HG02678 (cell line): ENCODE results near the gene SEMA5A.

ENCODE experiments used
- ATAC-seq: cut with Tn5 transposase; IDR thresholded peaks from one replicate; pipeline ENCODE4 v1.9.1; 2021; ENCODE audit warnings: mild to moderate bottlenecking, moderate library complexity; ENCODE audit not compliant: unreplicated experiment

The SEMA5A gene

GRCh38 chr5:9297134-9297533 is 248.7 kb downstream of the SEMA5A start:
- no peak for ATAC-seq

- ATAC-seq = no peak
Measured at GRCh38 chr5:9295466-9295801, 250.4 kb downstream of the SEMA5A start.

- no peak for ATAC-seq
Measured at GRCh38 chr5:9294793-9295465, 250.9 kb downstream of the SEMA5A start.

DNA sequence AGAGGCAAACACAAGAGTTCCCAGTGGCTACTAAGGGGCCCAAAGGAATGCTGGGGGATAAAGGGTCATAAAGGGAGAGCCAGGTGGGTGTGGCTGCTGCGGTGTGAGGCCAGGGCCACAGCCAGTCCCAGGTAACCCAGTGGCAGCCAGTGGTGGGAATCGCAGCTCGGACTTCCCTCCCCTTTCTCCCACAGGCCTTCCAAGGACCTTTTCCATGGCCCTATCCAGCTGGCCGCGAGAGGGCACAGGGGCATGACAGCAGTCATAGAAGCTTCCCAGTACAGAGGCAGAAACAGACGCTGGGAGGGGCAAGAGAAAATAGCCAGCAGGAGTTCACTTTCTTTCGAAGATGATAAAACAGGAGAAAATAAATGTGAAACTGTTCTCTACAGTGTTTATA is 257.6 kb downstream of the SEMA5A start:
- no peak for ATAC-seq

GRCh38 chr5:9284781-9285307 is 261.0 kb downstream of the SEMA5A start:
- no peak for ATAC-seq

DNA sequence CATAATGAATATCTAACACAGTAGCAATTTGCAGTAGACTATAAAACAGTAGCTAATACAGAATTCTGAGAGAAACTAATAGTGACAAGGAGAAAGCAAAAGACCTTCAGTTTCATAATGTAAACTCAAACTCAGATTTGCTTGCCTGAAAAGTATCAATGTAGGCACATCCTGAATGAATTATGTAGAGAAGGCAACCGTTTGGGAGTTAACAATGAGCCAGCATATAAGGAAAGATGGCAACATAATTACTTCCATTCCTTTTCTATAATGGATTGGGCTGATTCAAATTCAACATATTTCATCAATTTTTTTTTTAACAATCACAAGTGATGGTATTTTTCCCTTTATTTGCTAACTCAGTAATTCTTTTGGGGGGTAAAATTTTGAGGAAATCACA is 261.6 kb downstream of the SEMA5A start:
- ATAC-seq = no peak

GRCh38 chr5:9283473-9283872 is 262.4 kb downstream of the SEMA5A start:
- ATAC-seq = no peak

DNA sequence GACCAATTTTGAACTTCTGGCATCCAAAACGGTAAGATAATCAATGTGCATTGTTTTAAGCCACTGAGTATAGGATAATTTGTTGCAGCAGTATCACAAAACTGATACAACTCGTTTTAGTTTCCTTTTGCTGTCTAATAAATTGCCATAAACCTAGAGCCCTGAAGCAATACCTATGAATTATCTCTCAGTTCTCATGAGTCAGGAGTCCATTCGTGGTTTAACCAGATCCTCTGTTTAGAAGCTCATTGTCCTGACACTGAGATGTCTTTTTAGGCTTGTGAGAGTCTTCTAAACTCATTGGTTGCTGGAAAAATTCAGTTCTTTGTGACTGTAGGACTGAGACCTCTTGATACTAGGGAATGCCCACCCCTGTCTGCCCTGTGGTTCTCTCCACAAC is 262.9 kb downstream of the SEMA5A start:
- ATAC-seq = no peak

DNA sequence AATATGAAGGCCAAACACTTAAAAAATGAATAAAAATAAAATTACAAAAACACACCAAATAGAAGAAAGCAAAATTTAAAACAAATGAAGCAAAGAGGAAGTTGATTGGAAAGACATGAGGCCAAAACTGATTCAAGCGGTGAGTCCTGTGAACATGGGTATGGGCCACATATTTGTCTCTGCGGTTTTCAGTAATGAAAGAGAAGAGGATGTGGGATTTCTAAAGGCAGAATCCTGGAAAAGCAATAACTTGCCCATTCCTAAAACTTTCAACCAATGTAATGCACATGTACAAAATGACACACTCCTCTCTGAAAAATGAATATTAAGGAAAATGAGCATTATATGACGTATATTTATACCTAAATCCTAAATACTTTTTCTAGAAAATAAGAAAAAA is 263.7 kb downstream of the SEMA5A start:
- no peak for ATAC-seq

DNA sequence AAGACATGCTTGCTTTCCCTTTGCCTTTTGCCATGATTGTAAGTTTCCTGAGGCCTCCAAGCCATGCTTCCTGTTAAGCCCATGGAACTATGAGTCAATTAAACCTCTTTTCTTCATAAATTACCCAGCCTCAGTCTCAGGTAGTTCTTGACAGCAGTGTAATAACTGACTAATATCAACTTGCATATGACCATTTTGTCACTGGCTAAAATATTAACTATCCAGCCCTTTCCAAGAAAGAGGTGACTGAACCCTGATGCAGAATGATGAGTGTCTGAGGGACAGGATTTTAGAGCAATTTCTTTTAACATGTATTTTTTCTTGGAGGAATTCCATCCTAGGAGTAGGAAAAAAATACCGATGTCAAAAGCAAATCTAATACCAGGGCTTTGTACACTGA is 266.1 kb downstream of the SEMA5A start:
- no peak for ATAC-seq

DNA sequence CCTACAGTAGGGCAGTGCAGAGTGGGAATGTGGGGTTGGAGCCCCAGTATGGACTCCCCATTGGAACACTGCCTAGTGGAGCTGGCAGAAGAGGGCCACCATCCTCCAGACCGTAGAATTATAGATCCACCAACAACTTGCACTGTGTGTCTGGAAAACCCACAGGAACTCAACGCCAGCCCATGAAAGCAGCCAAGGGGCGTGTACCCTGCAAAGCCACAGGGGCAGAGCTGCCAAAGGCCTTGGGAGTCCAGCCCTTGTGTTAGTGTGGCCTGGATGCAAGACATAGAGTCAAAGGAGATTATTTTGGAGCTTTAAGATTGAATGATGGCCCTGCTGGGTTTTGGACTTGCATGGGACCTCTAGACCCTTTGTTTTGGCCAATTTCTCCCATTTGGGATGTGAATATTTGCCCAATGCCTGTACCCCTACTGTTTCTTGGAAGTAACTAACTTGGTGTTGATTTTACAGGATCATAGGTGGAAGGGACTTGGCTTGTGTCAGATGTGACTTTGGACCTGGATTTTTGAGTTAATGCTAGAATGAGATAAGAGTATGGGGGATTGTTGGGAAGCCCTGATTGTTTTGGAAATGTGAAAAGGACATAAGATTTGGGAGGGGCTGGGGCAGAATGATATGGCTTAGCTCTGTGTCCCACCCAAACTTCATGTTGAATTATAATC is 266.8 kb downstream of the SEMA5A start:
- no peak for ATAC-seq

GRCh38 chr5:9269014-9269413 is 276.9 kb downstream of the SEMA5A start:
- ATAC-seq = no peak

DNA sequence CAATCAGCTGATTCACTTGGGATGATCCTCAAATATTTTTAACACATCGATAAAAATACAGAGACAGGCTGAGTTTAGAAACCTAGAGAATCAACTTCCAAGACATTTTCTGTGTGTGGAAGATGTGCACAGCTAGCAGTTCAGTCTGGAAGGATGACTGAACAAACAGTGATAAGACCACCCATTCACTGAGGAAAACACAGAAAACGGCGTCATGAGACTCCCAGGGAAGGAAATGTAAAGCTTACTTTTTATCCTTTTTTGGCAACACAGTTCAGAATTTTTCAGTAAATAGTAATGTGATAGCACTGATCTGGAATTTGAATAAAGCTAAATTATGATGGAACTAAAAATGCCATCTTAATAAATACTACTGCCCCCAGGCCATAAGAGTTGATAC is 277.6 kb downstream of the SEMA5A start:
- ATAC-seq = no peak

- no peak for ATAC-seq
Measured at GRCh38 chr5:9265441-9266287, 280.2 kb downstream of the SEMA5A start.

- no peak for ATAC-seq
Measured at GRCh38 chr5:9264301-9264700, 281.6 kb downstream of the SEMA5A start.

DNA sequence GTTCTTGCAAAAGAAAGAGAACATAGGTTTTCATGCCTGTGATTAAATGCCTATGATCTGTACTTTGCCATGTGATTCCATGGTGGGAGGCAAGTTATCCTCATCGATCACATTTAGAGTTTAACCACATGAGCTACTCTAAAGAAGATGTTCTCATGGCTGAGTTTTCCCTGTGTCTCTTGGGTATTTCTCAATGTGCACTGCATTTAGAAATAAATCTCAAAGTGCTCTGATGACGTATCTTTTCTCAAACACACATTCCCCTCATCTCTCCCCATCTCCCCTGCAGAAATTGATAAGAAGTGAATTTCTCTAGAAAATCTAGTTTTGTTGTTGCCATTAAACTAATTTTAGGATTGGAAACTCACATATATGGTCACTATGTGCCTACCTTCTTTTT is 282.2 kb downstream of the SEMA5A start:
- ATAC-seq = no peak

DNA sequence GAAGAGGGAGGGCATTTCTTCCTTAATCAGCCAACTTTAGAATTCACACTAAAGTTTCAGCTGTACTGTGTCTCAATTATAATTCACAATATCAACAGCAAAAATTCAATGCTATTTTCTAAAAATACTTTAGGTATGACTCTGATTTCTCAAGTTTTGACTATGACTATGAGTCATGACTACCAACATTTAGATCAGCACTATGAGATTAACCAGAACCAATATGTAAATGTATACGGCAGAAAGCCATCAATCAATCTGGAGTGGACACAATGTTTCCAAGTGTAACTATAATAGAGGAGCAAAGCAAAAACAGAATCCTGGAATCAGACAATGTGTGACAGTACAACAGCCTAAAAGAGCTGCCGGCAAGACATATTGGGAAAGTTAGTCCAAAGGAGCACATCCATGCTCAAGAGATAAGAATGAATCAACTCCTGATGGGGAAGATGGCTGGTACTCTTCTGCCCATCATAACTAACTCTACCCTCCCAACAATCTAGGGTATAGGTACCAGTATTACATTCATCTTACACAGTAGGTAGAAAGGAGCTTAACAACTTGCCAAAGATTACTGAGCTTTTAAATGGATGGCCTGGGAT is 294.4 kb downstream of the SEMA5A start:
- ATAC-seq = no peak

DNA sequence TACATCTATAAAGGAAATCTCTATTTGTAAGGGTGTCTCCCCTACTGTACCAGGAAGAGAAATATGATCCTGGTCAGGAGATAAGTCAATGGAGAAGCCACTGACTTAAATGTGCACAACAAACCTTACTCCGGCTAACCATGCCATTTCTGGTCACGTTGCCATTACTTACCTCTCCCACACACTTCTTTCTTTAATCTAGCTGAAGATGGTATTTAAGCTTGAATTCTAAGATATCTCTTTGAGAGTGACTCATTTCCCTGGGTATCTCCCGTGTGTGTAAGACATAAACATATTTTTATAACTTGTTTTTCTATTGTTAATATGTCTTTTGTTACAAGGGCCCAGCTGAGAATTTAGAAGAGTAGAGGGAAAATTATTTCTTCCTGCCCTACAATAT is 296.6 kb downstream of the SEMA5A start:
- ATAC-seq = no peak

DNA sequence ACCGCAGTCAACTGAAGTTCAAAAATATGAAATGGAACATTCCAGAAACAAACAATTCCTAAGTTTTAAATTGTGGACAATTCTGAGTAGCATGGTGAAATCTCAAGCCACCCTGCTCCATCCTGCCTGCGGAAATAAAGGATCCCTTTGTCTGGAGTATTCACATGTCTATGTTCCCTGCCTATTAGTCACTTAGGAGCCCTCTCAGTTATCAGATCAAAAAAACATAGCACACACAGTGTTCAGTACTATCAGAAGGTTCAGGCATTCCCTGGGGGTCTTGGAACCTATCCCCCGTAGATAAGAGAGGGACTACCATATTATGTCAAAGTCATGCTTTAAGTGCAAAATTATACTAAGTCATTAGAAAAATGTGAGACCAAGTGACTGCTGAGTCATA is 300.8 kb downstream of the SEMA5A start:
- ATAC-seq = no peak

DNA sequence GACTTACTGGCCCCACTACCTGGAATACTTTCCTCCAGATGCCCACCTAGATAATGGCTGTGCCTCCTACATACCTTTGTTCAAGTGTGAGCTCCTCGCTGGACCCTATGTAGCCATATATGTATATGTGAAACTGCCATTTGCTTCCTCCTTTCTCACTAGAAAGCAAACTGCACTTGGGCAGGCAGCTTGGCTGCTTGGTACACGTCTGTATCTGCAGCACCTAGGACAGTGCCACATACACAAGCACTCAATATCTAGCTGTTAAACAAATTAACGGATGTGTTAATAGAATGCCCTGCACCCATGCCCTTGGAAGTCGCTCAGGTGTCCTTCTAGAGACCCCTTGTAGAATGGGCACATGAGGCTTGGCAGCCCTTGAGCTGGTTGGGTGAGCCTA is 301.5 kb downstream of the SEMA5A start:
- ATAC-seq = no peak
